GM20000 (cell line): ENCODE data around the gene L3MBTL3.
A peak's percentile ranks its signal among the peaks of the same experiment; 100 is the strongest.
"Not testable (repeated sequence)": the region's sequence is repeated elsewhere in the genome, so short reads cannot be mapped to it uniquely, and the experiment has no call there.

Experiments used
- DNase-seq: peaks from one replicate; pipeline ENCODE4 v3.0.0; 2012; ENCODE audit warnings: low spot score
- CTCF ChIP-seq: IDR thresholded peaks from 2 replicates; pipeline ENCODE4 v1.5.1; 2012; ENCODE audit warnings: mild to moderate bottlenecking, control low read depth; ENCODE audit errors: extremely low read depth, missing control alignments

The L3MBTL3 gene

DNA sequence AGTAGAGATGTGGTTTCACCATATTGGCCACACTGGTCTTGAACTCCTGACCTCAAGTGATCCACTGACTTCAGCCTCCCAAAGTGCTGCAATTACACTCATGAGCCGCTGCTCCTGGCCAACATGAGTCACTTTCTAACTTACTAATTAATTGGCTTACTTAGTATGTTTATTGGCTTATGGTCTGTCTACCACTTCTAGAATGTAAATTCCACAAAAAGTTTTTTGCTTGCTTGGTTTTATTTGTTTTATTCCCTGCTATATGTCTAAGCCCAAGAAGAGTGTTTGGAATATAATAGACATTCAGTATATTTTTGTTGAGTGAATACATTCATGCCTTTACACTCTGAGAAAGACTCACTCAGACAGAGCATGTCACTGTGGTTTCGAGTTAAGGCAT, 118.4 kb downstream of the L3MBTL3 start:
- DNase-seq: no peak
- no peak for TF ChIP-seq CTCF

DNA sequence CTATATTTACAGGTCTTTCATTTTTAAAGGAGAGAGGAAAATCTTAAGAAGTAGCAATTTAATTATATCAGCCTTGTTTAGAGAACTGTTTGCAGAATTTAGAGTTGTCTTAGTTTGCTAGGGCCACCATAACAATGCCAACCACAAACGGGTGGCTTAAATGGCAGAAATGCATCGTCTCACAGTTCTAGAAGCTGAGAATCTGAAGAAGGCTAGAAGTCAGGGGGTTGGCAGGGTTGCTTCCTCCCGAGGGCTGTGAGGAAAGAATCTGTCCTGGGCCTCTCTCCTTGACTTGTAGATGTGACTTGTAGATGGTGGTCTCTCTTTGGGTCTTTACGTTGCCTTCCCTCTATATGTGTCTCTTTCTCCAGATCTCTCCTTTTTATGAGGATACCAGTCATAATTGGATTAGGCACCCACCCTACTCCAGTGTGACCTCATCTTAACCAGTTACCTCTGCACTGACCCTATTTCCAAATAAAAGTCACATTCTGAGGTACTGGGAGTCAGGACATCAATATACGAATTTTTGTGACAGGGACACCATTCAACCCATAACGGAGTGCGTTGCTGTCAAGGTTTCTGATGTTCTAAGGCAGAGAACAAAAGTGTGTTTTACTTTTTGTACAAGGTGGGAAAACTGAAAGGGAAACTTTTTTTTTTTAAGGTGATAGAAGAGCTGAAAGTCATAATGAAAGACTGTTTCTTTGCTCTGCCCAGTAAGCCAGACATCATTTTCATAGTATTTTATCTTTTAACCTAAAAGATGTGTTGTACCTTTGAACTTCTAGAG, 119.9 kb downstream of the L3MBTL3 start:
- peak; percentile 13 for DNase-seq
- TF ChIP-seq CTCF: no peak

DNA sequence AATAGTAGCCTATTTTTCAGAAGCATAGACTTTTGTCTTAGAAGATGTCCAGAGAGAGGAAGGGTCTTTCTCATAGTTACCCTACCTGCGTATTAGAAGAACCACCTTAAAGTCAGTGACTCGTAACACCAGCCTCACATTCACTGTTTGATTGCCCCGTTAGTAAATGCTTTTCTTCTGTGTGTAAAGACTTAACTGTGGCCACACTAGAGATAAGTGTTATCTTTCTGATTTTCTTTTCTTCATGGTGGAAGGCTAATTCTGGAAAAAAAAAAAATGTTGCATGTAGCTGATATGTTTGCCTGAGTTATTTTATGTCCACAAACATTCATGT, 120.5 kb downstream of the L3MBTL3 start:
- TF ChIP-seq CTCF: no peak
- no peak for DNase-seq

GRCh38 chr6:130140084-130140483, 121.7 kb downstream of the L3MBTL3 start:
- DNase-seq: no peak
- no peak for TF ChIP-seq CTCF

GRCh38 chr6:130143709-130144108, 125.3 kb downstream of the L3MBTL3 start:
- no peak for DNase-seq
- TF ChIP-seq CTCF: no peak

DNA sequence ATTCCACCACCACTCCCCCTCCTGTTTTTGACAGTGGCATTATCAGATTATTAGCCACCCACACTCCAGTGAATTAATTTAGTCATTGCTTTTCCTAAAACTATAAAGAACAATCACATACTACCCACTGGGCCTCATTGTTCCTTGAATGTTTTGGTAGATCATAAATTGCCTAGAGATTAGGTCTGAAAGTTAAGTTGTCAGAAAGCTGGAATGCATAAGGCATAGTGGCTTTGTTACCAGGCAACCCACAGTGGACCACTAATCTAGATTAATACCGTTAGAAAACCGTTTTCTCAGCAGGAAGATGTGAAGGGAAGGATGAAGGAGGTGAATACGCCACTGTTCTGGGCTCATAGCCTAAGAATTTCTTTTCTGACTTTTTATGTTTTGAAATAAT, 128.7 kb downstream of the L3MBTL3 start:
- DNase-seq: no peak
- TF ChIP-seq CTCF: no peak

- TF ChIP-seq CTCF: peak; percentile 24
- no peak for DNase-seq
Observed at GRCh38 chr6:130148181-130148580, 129.8 kb downstream of the L3MBTL3 start.

DNA sequence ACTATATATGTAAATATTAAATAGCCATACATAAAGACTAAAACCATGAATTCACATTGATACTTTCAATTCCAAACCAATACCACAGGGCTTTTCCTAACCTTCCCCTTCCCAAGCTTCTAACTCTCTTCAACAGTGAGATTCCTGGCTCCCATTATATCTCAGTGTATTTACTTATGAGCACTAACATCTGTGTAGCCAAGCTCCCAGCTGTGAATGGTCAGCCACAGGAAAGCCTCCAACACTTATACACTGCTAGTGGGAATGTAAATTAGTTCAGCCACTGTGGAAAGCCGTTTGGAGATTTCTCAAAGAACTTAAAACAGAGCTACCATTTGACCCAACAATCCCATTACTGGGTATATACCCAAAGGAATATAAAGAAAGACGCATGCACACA, 130.6 kb downstream of the L3MBTL3 start:
- DNase-seq: not testable (repeated sequence)
